Inflammatory macrophage treated with lipopolysaccharide for 1 hour (primary cell): ENCODE data around the gene MGLL.
A peak's percentile ranks its signal among the peaks of the same experiment; 100 is the strongest.
"Not testable (repeated sequence)": the region's sequence is repeated elsewhere in the genome, so short reads cannot be mapped to it uniquely, and the experiment has no call there.

ENCODE experiments used
- DNase-seq, 2 donors: peaks; one replicate each; pipeline ENCODE4 v3.0.0-alpha.2; 2020 to 2022

Gene MGLL

GRCh38 chr3:127718245-127718915 is 103.9 kb downstream of the MGLL start:
- DNase-seq = no peak

- no peak for DNase-seq
These were observed 104.7 kb downstream of the MGLL start for GRCh38 chr3:127717357-127718244.

GRCh38 chr3:127716384-127716783 is 105.9 kb downstream of the MGLL start:
- DNase-seq = no peak

GRCh38 chr3:127715532-127715931 is 106.8 kb downstream of the MGLL start:
- DNase-seq = peak; percentile 40 to 43

GRCh38 chr3:127714866-127715265 is 107.4 kb downstream of the MGLL start:
- DNase-seq = no peak

GRCh38 chr3:127714125-127714571 is 108.2 kb downstream of the MGLL start:
- DNase-seq = no peak

- no peak for DNase-seq
These were observed 109.2 kb downstream of the MGLL start for GRCh38 chr3:127712881-127713771.

- no peak for DNase-seq
These were observed 109.9 kb downstream of the MGLL start for GRCh38 chr3:127712461-127712860.

- DNase-seq = no peak
These were observed 110.4 kb downstream of the MGLL start for GRCh38 chr3:127711896-127712295.

- DNase-seq = no peak
These were observed 111.2 kb downstream of the MGLL start for GRCh38 chr3:127711021-127711695.

- DNase-seq = no peak
These were observed 112.0 kb downstream of the MGLL start for GRCh38 chr3:127710155-127710941.

- DNase-seq = no peak
These were observed 112.8 kb downstream of the MGLL start for GRCh38 chr3:127709320-127710060.

GRCh38 chr3:127708837-127709236 is 113.5 kb downstream of the MGLL start:
- DNase-seq = no peak

- DNase-seq = no peak
These were observed 114.4 kb downstream of the MGLL start for GRCh38 chr3:127707851-127708411.

GRCh38 chr3:127706785-127707351 is 115.4 kb downstream of the MGLL start:
- DNase-seq = no peak

- DNase-seq = no peak
These were observed 116.0 kb downstream of the MGLL start for GRCh38 chr3:127706312-127706711.

GRCh38 chr3:127704840-127705239 is 117.5 kb downstream of the MGLL start:
- not testable (repeated sequence) for DNase-seq

GRCh38 chr3:127702151-127702578 is 120.2 kb downstream of the MGLL start:
- no peak for DNase-seq

GRCh38 chr3:127701280-127701911 is 120.9 kb downstream of the MGLL start:
- DNase-seq = no peak

GRCh38 chr3:127700406-127700805 is 121.9 kb downstream of the MGLL start:
- DNase-seq = no peak
